Neutrophil (primary cell): Measurements from ENCODE around the gene CHD2.

Source experiments
- H3K27ac ChIP-seq: fragments of 200-600 bp; sonication (generic); 2 replicates; pipeline ENCODE4 v1.5.1; 2016; ENCODE audit warnings: mild to moderate bottlenecking, moderate library complexity
- H3K27me3 ChIP-seq: fragments of 200-600 bp; sonication (generic); 2 replicates; pipeline ENCODE4 v1.6.0; 2016; ENCODE audit warnings: mild to moderate bottlenecking
- H3K36me3 ChIP-seq: fragments of 200-600 bp; sonication (generic); 2 replicates; pipeline ENCODE4 v1.5.1; 2017
- H3K4me1 ChIP-seq, 2 experiments: fragments of 200-600 bp in 1 of 2; sonication (generic) in 1 of 2; 1 replicate in 1 of 2; 2 replicates in 1 of 2; pipeline versions ENCODE4 v1.5.1 to v1.6.1; 2013 to 2016; ENCODE audit warnings: low read depth in 1 of 2, low read length in 1 of 2, mild to moderate bottlenecking in 1 of 2, moderate library complexity in 1 of 2; ENCODE audit not compliant: control insufficient read depth in 1 of 2, insufficient read depth in 1 of 2
- H3K4me3 ChIP-seq, 2 experiments: fragments of 200-600 bp in 1 of 2; sonication (generic) in 1 of 2; 1 replicate in 1 of 2; 2 replicates in 1 of 2; pipeline ENCODE4 v1.5.1; 2013 to 2016; ENCODE audit warnings: low read depth in 1 of 2, low read length in 1 of 2, mild to moderate bottlenecking in 1 of 2, moderate library complexity in 1 of 2
- H3K9me3 ChIP-seq: fragments of 200-600 bp; sonication (generic); 2 replicates; pipeline ENCODE4 v1.5.1; 2016
- CTCF ChIP-seq: fragments of 200-600 bp; sonication (generic); IDR thresholded peaks from 2 replicates; pipeline ENCODE4 v1.5.1; 2016; ENCODE audit warnings: antibody characterized with exemption

CHD2 gene

GRCh38 chr15:92904722-92905571, 4.8 kb downstream of the CHD2 start:
- no peaks in the 10 kb centered on the region for H3K9me3 ChIP-seq
- TF ChIP-seq CTCF = no peak
- H3K27me3 ChIP-seq = no peaks in the 10 kb centered on the region
- H3K27ac ChIP-seq = peak overlapping the region; percentile 98
- H3K4me3 ChIP-seq = peak overlapping the region; percentile 69 to 83
- peaks cover 78 to 80% of the 10 kb centered on the region in 2 experiments for H3K4me1 ChIP-seq
- H3K36me3 ChIP-seq = no peaks in the 10 kb centered on the region

DNA sequence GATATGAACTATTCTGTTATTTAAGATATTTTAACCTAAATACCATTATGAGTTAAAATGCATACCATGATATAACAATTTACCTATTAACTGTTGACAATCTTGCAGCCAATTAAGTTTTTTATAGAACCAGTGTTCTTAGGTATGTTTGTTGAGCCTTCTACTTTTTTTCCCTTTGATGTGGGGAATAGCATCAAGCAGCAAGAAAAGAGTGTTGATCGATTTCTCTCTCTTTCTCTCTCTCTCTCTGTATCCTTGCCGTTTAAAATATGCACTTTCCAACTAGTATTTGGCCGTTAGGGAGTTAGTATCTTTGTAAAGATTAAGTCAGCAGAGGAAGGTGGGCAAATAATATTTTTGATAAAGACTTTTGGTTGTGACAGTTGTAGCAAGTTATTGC, 5.9 kb downstream of the CHD2 start:
- peaks cover 88 to 90% of the 10 kb centered on the region in 2 experiments for H3K4me1 ChIP-seq
- H3K27me3 ChIP-seq = no peaks in the 10 kb centered on the region
- no peaks in the 10 kb centered on the region for H3K36me3 ChIP-seq
- no peak overlapping the region for H3K4me3 ChIP-seq
- no peaks in the 10 kb centered on the region for H3K9me3 ChIP-seq
- no peak for TF ChIP-seq CTCF
- H3K27ac ChIP-seq = peak overlapping the region; percentile 98

- no peaks in the 10 kb centered on the region for H3K36me3 ChIP-seq
- H3K4me3 ChIP-seq = no peak overlapping the region
- H3K27ac ChIP-seq = peak overlapping the region; percentile 98
- no peaks in the 10 kb centered on the region for H3K9me3 ChIP-seq
- TF ChIP-seq CTCF = no peak
- peaks cover 94% of the 10 kb centered on the region in 2 experiments for H3K4me1 ChIP-seq
- no peaks in the 10 kb centered on the region for H3K27me3 ChIP-seq
These were observed 6.5 kb downstream of the CHD2 start for GRCh38 chr15:92906563-92907081.

- TF ChIP-seq CTCF = no peak
- no peaks in the 10 kb centered on the region for H3K36me3 ChIP-seq
- H3K27me3 ChIP-seq = no peaks in the 10 kb centered on the region
- H3K27ac ChIP-seq = peak overlapping the region; percentile 98
- peaks cover 94 to 96% of the 10 kb centered on the region in 2 experiments for H3K4me1 ChIP-seq
- H3K4me3 ChIP-seq = no peak overlapping the region
- no peaks in the 10 kb centered on the region for H3K9me3 ChIP-seq
These were observed 7.1 kb downstream of the CHD2 start for GRCh38 chr15:92907229-92907628.

DNA sequence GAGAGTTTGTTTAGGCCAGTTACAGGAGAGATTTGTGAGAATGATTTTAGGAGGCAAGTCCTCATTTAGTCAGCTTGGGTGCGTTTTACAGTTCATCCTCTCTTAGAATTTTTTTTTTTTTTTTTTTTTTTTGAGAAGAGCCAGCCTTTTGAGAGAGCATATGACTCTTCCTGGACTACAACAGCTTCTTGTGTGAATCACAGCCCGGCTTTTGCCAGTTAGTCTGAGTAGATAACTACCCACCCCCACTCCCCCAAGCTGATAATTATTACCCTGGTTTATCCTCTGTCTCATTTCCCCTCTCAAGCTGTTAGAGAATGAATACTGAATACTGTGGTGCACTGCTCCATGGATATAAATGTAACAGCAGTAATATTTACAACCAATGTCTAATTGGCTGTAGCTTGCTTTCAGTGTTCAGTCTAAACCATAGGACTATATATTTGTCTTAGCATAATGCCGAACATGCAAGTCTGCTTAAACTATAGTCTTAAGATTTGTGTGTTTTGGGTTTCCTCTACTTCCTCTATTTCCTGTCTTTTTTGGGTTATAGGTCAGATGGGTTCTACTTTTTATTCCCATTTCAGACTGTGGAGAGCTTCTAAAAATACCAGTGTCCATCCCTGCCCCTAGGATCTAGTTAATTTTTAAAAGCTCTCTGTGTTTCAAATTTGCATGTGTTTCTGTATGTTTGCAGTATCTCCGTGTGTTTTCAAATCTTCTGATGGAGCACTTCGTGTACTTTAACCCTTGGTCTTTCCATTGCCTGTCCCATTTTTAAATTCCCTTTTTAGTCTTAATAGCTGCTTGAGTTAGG, 8.0 kb downstream of the CHD2 start:
- peak overlapping the region; percentile 98 for H3K27ac ChIP-seq
- no peaks in the 10 kb centered on the region for H3K27me3 ChIP-seq
- TF ChIP-seq CTCF = no peak
- no peaks in the 10 kb centered on the region for H3K36me3 ChIP-seq
- H3K9me3 ChIP-seq = no peaks in the 10 kb centered on the region
- peak overlapping the region; percentile 3 to 31 for H3K4me3 ChIP-seq
- peaks cover 94 to 96% of the 10 kb centered on the region in 2 experiments for H3K4me1 ChIP-seq
